Epithelial cell of proximal tubule (primary cell): ENCODE measurements around the gene C2orf76. TPM values are rescaled to one million over a fixed set of nuclear protein-coding genes. Genes with fewer than 3 reads are reported as not detected.
A peak's percentile ranks its signal among the peaks of the same experiment; 100 is the strongest.
"Not testable (repeated sequence)": the region's sequence is repeated elsewhere in the genome, so short reads cannot be mapped to it uniquely, and the experiment has no call there.

ENCODE experiments used
- DNase-seq: peaks from one replicate; pipeline ENCODE4 v3.0.0-alpha.2; 2011; ENCODE audit warnings: low read depth
- H3K4me3 ChIP-seq: 2 replicates; pipeline ENCODE4 v1.5.1; 2011; ENCODE audit warnings: low read depth, mild to moderate bottlenecking, low read length
- total RNA-seq: library from RNA; depleted of rRNA; stranded (reverse); fragments of >200 nt; gene quantifications from 2 replicates; pipeline ENCODE4 v1.2.3, GENCODE V29; 2015
- TF ChIP-seq, protein P1 (sequence below): conservative IDR thresholded peaks from 2 replicates; pipeline ENCODE4 v1.5.1; 2012; ENCODE audit warnings: low read depth, mild to moderate bottlenecking, low read length

C2orf76 gene
- total RNA-seq, 1 donor from 2014 or later, result 9.3 TPM

DNA sequence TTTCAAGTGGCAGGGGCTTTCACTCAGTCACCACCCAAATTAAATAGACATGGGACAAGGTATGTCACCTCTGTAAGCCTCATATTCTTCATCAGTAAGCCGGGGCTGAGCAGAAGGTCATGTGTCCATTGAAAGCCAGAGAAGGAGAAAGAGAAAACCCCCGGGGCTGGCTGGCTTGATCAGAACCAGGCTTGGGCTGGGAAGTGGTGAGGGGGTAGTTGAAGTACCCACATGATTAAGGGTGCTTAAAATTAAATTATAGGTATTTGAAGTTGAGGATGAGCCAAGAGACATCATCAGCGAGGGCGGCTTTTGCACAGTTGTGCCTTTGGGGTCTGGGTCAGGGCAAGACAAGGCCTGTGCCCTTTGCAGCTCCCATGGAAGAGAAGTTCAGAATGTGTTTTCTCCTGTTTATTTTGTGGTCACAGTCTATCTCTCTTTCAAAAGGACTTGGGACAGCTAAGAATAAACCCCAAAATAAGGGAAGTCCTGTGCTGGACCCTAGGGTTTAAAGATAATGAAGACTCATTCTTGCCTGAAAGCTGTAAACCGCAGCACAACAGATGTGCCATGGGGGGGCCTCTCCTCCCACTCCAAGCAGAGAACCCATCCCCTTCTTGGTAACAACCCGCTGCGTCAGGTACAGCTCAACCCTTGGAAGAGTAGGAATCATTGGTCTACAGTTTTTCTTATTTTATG is 10.8 kb upstream of the C2orf76 start:
- TF ChIP-seq, protein P1, sequence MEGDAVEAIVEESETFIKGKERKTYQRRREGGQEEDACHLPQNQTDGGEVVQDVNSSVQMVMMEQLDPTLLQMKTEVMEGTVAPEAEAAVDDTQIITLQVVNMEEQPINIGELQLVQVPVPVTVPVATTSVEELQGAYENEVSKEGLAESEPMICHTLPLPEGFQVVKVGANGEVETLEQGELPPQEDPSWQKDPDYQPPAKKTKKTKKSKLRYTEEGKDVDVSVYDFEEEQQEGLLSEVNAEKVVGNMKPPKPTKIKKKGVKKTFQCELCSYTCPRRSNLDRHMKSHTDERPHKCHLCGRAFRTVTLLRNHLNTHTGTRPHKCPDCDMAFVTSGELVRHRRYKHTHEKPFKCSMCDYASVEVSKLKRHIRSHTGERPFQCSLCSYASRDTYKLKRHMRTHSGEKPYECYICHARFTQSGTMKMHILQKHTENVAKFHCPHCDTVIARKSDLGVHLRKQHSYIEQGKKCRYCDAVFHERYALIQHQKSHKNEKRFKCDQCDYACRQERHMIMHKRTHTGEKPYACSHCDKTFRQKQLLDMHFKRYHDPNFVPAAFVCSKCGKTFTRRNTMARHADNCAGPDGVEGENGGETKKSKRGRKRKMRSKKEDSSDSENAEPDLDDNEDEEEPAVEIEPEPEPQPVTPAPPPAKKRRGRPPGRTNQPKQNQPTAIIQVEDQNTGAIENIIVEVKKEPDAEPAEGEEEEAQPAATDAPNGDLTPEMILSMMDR, result no peak
- H3K4me3 ChIP-seq, result no peak overlapping the region
- DNase-seq, result no peak

DNA sequence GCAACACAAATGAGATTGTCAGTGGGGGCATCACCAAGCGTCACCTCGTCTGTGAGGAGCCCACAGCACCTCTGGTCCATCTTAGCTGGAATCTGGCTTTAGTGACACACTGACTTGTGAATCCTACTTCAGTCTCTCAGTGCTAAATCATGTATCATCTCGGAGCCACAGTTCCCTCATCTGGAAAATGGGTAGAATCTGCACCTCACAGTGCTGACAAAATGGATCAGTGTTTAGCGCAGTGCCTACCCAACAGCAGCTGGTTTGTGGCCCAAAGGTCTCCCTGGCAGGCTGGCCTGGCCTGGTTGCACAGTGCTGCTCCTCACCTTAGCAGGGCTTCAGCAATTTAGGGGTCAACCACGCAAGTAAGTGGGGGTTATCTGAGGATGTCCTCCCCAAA is 10.2 kb upstream of the C2orf76 start:
- H3K4me3 ChIP-seq, result no peak overlapping the region
- DNase-seq, result no peak
- TF ChIP-seq, protein P1, result no peak

DNA sequence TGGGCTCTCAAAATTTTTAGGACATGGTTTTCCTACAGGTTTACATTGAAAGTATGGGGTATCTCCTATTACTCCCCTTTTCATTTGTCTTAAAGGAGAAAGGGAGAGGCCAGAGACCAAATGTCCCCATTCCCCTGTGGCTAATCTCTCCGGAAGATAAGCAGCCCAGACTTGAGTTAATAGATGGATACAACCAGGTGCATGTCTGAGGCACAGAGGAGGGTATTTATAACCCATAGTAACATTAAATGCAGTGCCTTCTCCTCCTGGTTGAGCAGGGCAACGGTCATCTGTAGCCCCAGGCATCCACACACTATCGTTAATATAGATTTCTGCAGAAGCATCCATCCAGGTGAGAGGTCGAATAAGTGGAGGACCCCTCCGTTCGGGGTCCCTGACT is 9.8 kb upstream of the C2orf76 start:
- H3K4me3 ChIP-seq, DNase-seq: not testable (repeated sequence)

DNA sequence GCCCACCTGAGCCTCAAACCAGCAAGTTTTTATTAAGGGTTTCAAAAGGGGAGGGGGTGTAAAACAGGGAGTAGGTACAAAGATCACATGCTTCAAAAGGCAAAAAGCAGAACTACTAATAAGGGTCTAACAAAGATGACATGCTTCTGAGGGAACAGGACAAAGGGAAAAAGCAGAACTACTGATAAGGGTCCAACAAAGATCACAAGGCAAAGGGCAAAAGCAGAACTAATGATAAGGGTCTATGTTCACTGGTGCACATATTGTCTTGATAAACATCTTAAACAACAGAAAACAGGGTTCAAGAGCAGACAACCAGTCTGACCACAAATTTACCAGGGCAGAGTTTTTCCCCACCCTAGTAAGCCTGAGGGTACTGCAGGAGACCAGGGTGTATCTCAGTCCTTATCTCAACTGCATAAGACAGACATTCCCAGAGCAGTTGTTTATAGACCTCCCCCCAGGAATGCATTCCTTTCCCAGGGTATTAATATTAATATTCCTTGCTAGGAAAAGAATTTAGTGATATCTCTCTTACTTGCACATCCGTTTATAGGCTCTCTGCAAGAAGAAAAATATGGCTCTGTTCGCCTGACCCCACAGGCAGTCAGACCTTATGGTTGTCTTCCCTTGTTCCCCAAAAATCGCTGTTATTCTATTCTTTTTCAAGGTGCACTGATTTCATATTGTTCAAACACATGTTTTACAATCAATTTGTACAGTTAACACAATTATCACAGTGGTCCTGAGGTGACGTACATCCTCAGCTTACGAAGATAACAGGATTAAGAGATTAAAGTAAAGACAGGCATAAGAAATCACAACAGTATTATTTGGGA is 7.5 kb upstream of the C2orf76 start:
- not testable (repeated sequence) for H3K4me3 ChIP-seq, DNase-seq

DNA sequence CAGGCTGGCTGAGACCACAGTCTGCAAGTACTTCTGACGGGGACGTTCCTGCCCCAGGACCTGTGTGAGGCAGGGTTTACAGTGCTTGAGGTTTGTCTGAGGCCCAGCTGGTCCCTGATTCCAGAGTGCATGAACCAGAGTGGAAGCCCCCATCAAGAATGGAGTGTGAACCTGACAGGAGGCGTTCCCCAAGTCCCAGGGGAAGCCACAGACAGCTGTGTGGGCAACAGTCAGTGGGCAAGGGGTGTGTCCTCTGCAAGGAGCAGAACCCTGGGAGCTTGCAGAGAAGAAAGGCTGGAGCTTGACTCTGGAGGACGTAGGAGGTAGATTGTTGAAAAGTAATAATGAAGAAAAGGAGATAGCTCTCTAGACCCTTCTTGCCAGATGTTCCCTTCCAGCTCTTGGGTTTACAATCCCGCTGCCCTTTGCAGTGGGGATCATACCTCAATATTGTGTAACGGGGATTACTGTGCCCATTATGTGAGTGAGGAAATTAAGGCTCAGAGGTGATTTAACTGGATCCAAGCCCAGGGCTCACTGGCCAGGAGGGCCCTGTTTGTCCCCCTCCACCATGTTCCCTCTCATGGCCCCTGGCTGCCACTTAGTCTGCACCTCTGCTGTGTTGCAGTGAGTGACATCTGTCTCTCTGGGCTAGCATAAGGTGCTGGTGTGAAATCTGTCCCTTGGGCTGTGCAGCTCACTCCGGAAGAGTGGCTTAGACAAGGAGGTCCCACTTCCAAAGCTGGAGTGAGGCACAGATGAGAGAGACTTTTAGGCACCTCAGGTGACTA is 6.3 kb upstream of the C2orf76 start:
- TF ChIP-seq, protein P1, result no peak
- no peak overlapping the region for H3K4me3 ChIP-seq
- DNase-seq, result no peak

DNA sequence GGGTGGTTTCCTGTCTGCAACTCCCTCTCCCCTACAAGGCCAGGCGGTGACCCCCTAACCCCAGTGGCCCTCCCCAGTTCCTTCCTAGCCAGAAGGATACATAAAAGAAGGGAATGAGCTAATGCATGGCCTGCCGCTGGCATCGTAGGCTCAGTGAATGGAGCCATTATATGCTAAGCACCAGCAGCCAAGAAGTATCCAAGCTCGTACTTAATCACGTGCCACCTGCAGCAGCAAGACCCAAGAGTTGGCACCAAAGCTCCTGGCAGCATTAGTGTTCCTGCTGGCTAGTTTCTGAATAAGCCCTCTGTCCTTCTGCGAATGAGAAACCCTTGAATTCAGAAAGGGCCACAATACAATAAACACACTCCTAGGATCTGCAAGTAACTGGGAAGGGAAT is 4.5 kb upstream of the C2orf76 start:
- TF ChIP-seq, protein P1, result no peak
- DNase-seq, result no peak
- no peak overlapping the region for H3K4me3 ChIP-seq

DNA sequence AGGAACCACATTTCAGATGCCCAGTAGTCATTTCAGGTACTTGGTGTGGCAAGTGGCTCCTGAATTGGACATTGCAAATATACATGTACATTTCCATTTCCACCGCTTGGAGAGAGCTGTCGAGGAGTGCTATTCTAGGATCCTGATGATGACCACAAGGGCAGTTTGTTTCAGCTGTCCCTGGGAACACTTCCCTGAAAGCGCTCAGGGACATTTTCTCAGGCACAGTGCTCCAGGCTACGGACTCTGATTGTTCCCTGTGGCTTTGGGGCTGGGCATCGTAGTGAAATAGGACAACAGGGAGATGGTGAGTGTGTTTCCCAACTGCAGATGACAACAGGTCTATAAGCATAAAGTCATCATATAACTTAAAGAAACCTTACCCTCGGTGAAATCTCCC is 3.2 kb upstream of the C2orf76 start:
- peak overlapping the region; percentile 84 for H3K4me3 ChIP-seq
- no peak for DNase-seq
- TF ChIP-seq, protein P1, result no peak
